Chondrocyte (in vitro differentiated cells): ENCODE results near the gene DNAJB4. TPM values are rescaled to one million over a fixed set of nuclear protein-coding genes. Genes with fewer than 3 reads are reported as not detected.
A peak's percentile ranks its signal among the peaks of the same experiment; 100 is the strongest.

Experiments
- DNase-seq: peaks from one replicate; pipeline ENCODE4 v3.0.0; 2021; ENCODE audit warnings: mixed read lengths, low spot score
- H3K27ac Mint-ChIP-seq: one replicate; pipeline ENCODE4 v1.8.0; 2021; ENCODE audit warnings: mild to moderate bottlenecking, moderate library complexity, mixed read lengths; ENCODE audit not compliant: unreplicated experiment
- H3K27me3 Mint-ChIP-seq: 2 replicates; pipeline ENCODE4 v1.8.0; 2021; ENCODE audit warnings: low read depth, mixed read lengths
- H3K36me3 Mint-ChIP-seq: 2 replicates; pipeline ENCODE4 v1.8.0; 2021; ENCODE audit warnings: low read depth, mixed read lengths
- H3K4me1 Mint-ChIP-seq: 2 replicates; pipeline ENCODE4 v1.8.0; 2021; ENCODE audit warnings: low read depth, mild to moderate bottlenecking, mixed read lengths
- H3K4me3 Mint-ChIP-seq: one replicate; pipeline ENCODE4 v1.8.0; 2021; ENCODE audit warnings: mild to moderate bottlenecking, moderate library complexity, mixed read lengths; ENCODE audit not compliant: unreplicated experiment
- H3K9me3 Mint-ChIP-seq: 2 replicates; pipeline ENCODE4 v1.8.0; 2021; ENCODE audit warnings: low read depth, mixed read lengths
- total RNA-seq: library from RNA; stranded (reverse); gene quantifications from 3 replicates; pipeline ENCODE4 v1.2.1, GENCODE V29; 2021
- TF ChIP-seq, protein P1 (sequence below): fragments of 200-600 bp; sonication (generic); IDR thresholded peaks from 2 replicates; pipeline ENCODE4 v1.5.0; 2021; ENCODE audit warnings: antibody characterized with exemption, mild to moderate bottlenecking, moderate library complexity

DNAJB4 gene
- total RNA-seq, 1 donor from 2014 or later, result 109 TPM

DNA sequence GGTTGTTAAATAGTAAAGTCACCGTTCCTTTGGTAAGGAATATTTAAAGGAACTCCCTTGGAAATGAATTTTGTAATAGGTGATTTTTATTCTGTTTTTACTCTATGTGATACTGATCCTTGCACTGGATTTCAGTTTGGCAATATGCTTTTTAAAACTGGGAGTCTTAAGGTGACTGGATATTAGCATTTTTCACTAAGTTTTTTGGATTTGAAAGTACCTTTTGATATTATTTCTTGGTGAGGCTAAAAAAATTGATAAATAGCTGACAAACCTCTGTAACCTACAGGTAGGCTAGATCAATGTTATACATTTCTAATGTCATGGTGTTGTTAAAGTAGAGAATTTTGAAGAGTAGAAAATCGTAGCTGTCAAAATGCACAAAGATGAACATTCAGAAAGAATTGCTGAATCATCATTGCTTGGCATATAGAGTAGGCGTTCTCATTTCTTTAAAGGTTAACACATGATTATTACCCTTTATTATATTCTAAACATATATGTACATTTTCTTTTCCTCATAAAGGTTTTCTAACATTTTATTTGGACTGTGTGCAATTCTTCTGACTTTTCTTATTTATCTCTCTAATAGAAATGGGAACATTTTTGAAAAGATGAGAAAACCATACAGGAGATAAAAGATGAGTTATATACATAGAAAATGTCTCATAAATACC, 1.5 kb upstream of the DNAJB4 start:
- TF ChIP-seq, protein P1, sequence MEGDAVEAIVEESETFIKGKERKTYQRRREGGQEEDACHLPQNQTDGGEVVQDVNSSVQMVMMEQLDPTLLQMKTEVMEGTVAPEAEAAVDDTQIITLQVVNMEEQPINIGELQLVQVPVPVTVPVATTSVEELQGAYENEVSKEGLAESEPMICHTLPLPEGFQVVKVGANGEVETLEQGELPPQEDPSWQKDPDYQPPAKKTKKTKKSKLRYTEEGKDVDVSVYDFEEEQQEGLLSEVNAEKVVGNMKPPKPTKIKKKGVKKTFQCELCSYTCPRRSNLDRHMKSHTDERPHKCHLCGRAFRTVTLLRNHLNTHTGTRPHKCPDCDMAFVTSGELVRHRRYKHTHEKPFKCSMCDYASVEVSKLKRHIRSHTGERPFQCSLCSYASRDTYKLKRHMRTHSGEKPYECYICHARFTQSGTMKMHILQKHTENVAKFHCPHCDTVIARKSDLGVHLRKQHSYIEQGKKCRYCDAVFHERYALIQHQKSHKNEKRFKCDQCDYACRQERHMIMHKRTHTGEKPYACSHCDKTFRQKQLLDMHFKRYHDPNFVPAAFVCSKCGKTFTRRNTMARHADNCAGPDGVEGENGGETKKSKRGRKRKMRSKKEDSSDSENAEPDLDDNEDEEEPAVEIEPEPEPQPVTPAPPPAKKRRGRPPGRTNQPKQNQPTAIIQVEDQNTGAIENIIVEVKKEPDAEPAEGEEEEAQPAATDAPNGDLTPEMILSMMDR, result no peak
- no peaks in the 10 kb centered on the region for H3K36me3 Mint-ChIP-seq
- no peaks in the 10 kb centered on the region for H3K27me3 Mint-ChIP-seq
- H3K4me3 Mint-ChIP-seq, result peak overlapping the region; percentile 58
- H3K9me3 Mint-ChIP-seq, result no peaks in the 10 kb centered on the region
- H3K4me1 Mint-ChIP-seq, result peaks cover 27% of the 10 kb centered on the region
- DNase-seq, result no peak
- H3K27ac Mint-ChIP-seq, result peak overlapping the region; percentile 98

DNA sequence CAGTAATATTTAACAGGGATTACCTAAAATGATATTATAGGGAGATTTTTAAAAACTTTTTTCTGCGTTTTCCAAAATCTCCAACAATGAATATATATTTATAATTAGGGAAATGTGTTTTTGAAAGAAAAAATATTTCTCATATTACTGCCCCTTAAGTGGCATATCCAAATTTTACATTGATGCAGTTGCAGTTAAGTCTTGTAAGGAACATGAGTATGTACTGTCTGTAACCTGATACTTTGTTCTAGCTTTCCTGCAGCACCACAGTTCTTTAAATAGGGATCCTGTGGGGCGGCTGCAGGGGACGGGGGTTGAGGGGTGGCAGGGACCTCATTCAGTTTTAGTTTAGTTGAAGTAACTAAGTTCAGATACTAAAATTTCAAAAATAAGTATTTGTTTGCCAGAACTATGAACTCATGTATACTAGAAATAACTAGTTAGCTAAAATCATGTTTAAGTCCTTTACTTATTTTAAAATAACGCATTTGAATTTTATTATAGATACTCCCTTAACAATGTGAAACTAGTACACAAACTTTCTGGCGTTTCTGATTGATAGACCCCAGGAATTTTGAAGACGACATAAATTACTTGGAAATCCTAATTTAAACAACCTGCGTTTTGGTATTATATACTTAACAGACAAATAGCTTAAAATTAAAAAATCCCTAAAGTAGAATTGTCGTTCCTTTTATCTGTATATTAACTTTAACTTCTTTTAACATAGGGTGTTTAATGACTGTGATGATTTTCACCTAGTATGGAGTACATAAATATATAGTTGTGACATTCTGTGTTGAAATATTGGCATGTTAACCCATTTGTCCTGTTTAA, 639 bp upstream of the DNAJB4 start:
- Mint-ChIP-seq H3K27ac (peak overlapping the region; percentile 98), H3K9me3 (no peaks in the 10 kb centered on the region), H3K4me1 (peaks cover 32% of the 10 kb centered on the region), H3K4me3 (peak overlapping the region; percentile 93), H3K27me3 (no peaks in the 10 kb centered on the region), H3K36me3 (no peaks in the 10 kb centered on the region)
- DNase-seq, result no peak
- TF ChIP-seq, protein P1, result no peak

DNA sequence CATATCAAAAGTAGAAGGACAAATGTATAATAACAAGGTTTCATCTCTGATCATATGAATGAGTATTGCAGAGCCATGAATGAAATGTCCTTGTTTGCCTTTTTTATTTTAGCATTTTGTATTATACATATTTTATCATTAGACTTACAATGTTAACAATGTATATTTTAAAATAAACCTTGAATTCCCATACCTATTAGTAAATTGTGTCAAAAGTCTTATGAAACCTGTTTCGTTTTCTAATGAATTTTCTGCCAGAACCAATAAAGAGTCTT, 646 bp downstream of the DNAJB4 start:
- H3K4me1 Mint-ChIP-seq, result peaks cover 43% of the 10 kb centered on the region
- TF ChIP-seq, protein P1, result no peak

GRCh38 chr1:78005755-78006154, 1.0 kb downstream of the DNAJB4 start:
- TF ChIP-seq, protein P1, result no peak
- Mint-ChIP-seq H3K36me3 (no peaks in the 10 kb centered on the region), H3K9me3 (no peaks in the 10 kb centered on the region), H3K4me3 (peak overlapping the region; percentile 93), H3K4me1 (peaks cover 47% of the 10 kb centered on the region), H3K27ac (peak overlapping the region; percentile 98), H3K27me3 (no peaks in the 10 kb centered on the region)
- DNase-seq, result no peak

More for the DNA sequence above, 646 bp downstream of the DNAJB4 start:
- Mint-ChIP-seq H3K9me3 (no peaks in the 10 kb centered on the region), H3K36me3 (no peaks in the 10 kb centered on the region), H3K27ac (peak overlapping the region; percentile 98), H3K27me3 (no peaks in the 10 kb centered on the region), H3K4me3 (peak overlapping the region; percentile 93)
- DNase-seq, result no peak

DNA sequence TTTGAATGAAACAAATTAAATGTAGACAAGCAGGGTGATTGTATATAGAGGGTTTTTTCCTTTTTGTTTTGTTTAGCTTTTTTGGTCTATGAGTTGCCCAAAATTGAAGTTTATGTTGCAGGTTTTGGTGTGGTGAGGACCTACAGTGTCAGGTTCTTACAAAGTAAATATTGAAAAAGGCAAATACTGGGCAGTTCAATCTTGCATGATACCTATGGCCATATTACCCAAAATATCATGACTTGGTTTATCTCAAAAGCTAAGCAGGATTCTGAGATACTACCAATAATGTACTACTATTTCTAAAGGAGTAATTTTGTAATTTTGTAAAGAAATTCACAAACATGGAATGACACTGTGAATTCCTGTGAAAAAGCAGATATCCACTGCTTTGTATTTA, 1.8 kb downstream of the DNAJB4 start:
- H3K4me1 Mint-ChIP-seq, result peaks cover 51% of the 10 kb centered on the region
- H3K4me3 Mint-ChIP-seq, result peak overlapping the region; percentile 93
- no peaks in the 10 kb centered on the region for H3K27me3 Mint-ChIP-seq
- no peak for DNase-seq
- TF ChIP-seq, protein P1, result no peak
- H3K36me3 Mint-ChIP-seq, result no peaks in the 10 kb centered on the region
- no peaks in the 10 kb centered on the region for H3K9me3 Mint-ChIP-seq
- peak overlapping the region; percentile 98 for H3K27ac Mint-ChIP-seq
